CD8-positive, alpha-beta memory T cell (primary cell): Measurements from ENCODE around the gene PPHLN1. TPM values are rescaled to one million over a fixed set of nuclear protein-coding genes. Genes with fewer than 3 reads are reported as not detected.
A peak's percentile ranks its signal among the peaks of the same experiment; 100 is the strongest.

Experiments
- CTCF ChIA-PET: fragments of 350-600 bp; sonication (Branson Sonifier 250); formaldehyde crosslinking; loops from one replicate; lab custom pipeline; 2021; ENCODE audit warnings: antibody characterized with exemption; lab: Charles Lee
- POLR2A ChIA-PET: fragments of 350-600 bp; sonication (Branson Sonifier 250); formaldehyde crosslinking; loops from one replicate; lab custom pipeline; 2021; ENCODE audit warnings: antibody characterized with exemption; lab: Charles Lee
- DNase-seq, 5 donors: peaks; one replicate each; pipeline versions ENCODE4 v3.0.0 to v3.0.0-alpha.2; 2020 to 2022; ENCODE audit warnings: mixed read lengths in 1 of 5
- H3K27ac ChIP-seq: one replicate; pipeline ENCODE4 v1.7.0; 2013; ENCODE audit warnings: low read depth, mild to moderate bottlenecking, low read length, moderate library complexity
- H3K27me3 ChIP-seq: 2 replicates; pipeline ENCODE4 v1.7.0; 2013; ENCODE audit warnings: low read length, mild to moderate bottlenecking; ENCODE audit not compliant: insufficient read depth, poor library complexity, severe bottlenecking
- H3K36me3 ChIP-seq: 2 replicates; pipeline ENCODE4 v1.7.0; 2013; ENCODE audit warnings: mild to moderate bottlenecking, low read length, moderate library complexity; ENCODE audit not compliant: insufficient read depth
- H3K4me1 ChIP-seq: 2 replicates; pipeline ENCODE4 v1.7.0; 2013; ENCODE audit warnings: mild to moderate bottlenecking, low read length, moderate library complexity; ENCODE audit not compliant: insufficient read depth
- H3K4me3 ChIP-seq: 2 replicates; pipeline ENCODE4 v1.7.0; 2013; ENCODE audit warnings: mild to moderate bottlenecking, low read length
- H3K9me3 ChIP-seq: 2 replicates; pipeline ENCODE4 v1.7.0; 2013; ENCODE audit warnings: mild to moderate bottlenecking, low read length
- H3K27ac Mint-ChIP-seq, 8 donors: one replicate each; pipeline ENCODE4 v1.8.0; 2020 to 2021; ENCODE audit warnings: mixed read lengths in 8 of 8, mild to moderate bottlenecking in 6 of 8, inconsistent platforms in 3 of 8, moderate library complexity in 3 of 8
- H3K27me3 Mint-ChIP-seq, 2 donors: one replicate each; pipeline ENCODE4 v1.8.0; 2020 to 2021; ENCODE audit warnings: mixed read lengths in 2 of 2, mild to moderate bottlenecking in 1 of 2, moderate library complexity in 1 of 2
- H3K36me3 Mint-ChIP-seq, 3 donors: one replicate each; pipeline ENCODE4 v1.8.0; 2020 to 2021; ENCODE audit warnings: mixed read lengths in 3 of 3, inconsistent platforms in 1 of 3, mild to moderate bottlenecking in 1 of 3
- H3K4me1 Mint-ChIP-seq, 3 donors: one replicate each; pipeline ENCODE4 v1.8.0; 2020 to 2021; ENCODE audit warnings: mixed read lengths in 3 of 3, inconsistent platforms in 1 of 3, mild to moderate bottlenecking in 1 of 3
- H3K4me3 Mint-ChIP-seq, 7 donors: one replicate each; pipeline ENCODE4 v1.8.0; 2020 to 2021; ENCODE audit warnings: mixed read lengths in 7 of 7, mild to moderate bottlenecking in 6 of 7, moderate library complexity in 4 of 7, inconsistent platforms in 2 of 7
- H3K9me3 Mint-ChIP-seq, 5 donors: one replicate each; pipeline ENCODE4 v1.8.0; 2020 to 2022; ENCODE audit warnings: mixed read lengths in 5 of 5, mild to moderate bottlenecking in 3 of 5, moderate library complexity in 2 of 5, inconsistent platforms in 1 of 5
- polyA plus RNA-seq: library from polyadenylated mRNA; unstranded; fragments of 300-500 nt; fragmentation: Illumina TruSeq; gene quantifications from one replicate; pipeline ENCODE4 v1.2.3, GENCODE V29; 2021
- total RNA-seq, 2 experiments: library from RNA; stranded (reverse); gene quantifications; one replicate each; pipeline ENCODE4 v1.2.3, GENCODE V29; 2021

The PPHLN1 gene
- total and polyA plus RNA-seq, 3 experiments from 2014 or later: 75.8 to 151 (median 76.3) TPM

DNA sequence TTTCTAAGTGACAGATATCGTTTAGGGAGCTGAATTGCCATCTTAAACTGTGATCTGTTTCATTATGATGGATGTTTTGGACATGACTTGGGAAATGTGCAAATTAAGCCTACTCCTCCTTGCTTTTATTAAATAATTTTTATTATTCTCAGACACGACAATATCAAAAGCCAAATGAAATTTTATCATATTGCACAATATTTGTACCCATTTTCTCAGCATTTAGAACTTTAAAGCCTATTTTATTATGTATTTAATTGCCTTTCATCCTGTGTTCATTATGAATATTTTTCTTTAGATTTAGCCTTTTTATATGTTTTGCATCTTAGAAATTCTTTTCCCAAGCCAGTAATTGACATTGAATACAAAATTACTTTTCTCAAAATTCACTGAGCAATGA, 102.9 kb downstream of the PPHLN1 start:
- Mint-ChIP-seq H3K36me3 (peaks cover 16 to 62% (median 44%) of the 10 kb centered on the region in 3 donors), H3K4me1 (peaks cover 12 to 34% (median 15%) of the 10 kb centered on the region in 3 donors), H3K9me3 (no peaks in the 10 kb centered on the region), H3K4me3 (no peak overlapping the region), H3K27me3 (no peaks in the 10 kb centered on the region), H3K27ac (no peak overlapping the region)
- Histone ChIP-seq H3K4me3 (no peak overlapping the region), H3K27me3 (no peaks in the 10 kb centered on the region), H3K27ac (no peak overlapping the region), H3K9me3 (no peaks in the 10 kb centered on the region), H3K36me3 (peaks cover 7% of the 10 kb centered on the region), H3K4me1 (no peaks in the 10 kb centered on the region)
- ChIA-PET CTCF (no interaction called here), POLR2A (no interaction called here)
- DNase-seq: no peak

DNA sequence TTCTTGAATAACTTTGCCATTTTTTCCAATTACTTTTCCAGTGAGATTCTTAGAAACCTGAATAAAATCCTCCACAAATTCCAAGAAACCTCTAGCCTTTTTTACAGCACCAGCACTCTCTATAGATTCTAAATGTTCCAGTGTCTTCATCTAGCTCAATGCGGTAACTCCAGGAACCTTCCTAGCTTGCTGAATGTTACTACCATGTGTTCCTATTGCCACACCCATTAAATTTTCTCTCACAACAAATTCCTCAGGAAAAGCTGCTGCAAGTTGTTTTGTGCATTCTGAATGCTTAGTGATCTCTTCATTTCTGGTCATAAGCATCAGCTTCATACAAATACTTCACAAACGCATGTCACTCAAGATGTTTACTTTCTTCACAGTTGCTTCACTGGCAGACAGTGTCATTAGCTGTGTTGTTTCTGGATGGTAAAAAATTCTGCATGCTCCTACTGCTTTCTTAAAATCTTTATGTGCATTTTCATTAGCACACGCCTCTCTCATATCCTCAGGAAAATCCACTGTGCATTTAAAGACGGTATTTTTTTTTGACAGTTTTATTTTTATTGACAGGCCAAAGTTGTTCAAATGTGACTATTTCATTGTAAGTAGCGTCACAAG, 106.7 kb downstream of the PPHLN1 start:
- Histone ChIP-seq H3K36me3 (peaks cover 7% of the 10 kb centered on the region), H3K27me3 (no peaks in the 10 kb centered on the region), H3K9me3 (no peaks in the 10 kb centered on the region), H3K27ac (no peak overlapping the region), H3K4me3 (no peak overlapping the region), H3K4me1 (no peaks in the 10 kb centered on the region)
- H3K4me3 Mint-ChIP-seq: no peak overlapping the region
- no peak for DNase-seq
- CTCF ChIA-PET: no interaction called here
- H3K9me3 Mint-ChIP-seq: no peaks in the 10 kb centered on the region
- POLR2A ChIA-PET: no interaction called here
- H3K4me1 Mint-ChIP-seq: peaks cover 6 to 25% (median 11%) of the 10 kb centered on the region in 3 donors
- peak overlapping the region in 1 of 8 donors; percentile 38 for H3K27ac Mint-ChIP-seq
- no peaks in the 10 kb centered on the region for H3K27me3 Mint-ChIP-seq
- peaks cover 6 to 59% (median 37%) of the 10 kb centered on the region in 3 donors for H3K36me3 Mint-ChIP-seq

DNA sequence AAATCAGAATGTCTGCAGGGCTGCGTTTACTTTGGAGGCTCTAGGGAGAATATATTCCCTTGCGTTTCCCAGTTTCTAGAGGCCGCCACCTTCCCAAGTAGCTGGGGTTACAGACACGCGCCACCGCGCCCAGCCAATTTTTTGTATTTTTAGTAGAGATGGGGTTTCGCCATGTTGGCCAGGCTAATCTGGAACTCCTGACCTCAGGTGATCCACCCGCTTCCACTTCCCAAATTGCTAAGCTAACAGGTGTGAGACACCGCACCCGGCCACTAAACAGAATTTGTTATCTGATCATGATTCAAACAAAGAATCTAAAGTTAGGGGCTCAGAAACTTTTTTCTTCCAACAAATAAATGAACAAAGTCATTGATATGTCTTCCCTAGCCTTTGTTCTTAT, 114.6 kb downstream of the PPHLN1 start:
- H3K36me3 Mint-ChIP-seq: peaks cover 45 to 74% (median 53%) of the 10 kb centered on the region in 3 donors
- no peaks in the 10 kb centered on the region for H3K27me3 Mint-ChIP-seq
- no peak overlapping the region for H3K4me3 Mint-ChIP-seq
- Histone ChIP-seq H3K36me3 (peaks cover 28% of the 10 kb centered on the region), H3K9me3 (no peaks in the 10 kb centered on the region), H3K27me3 (no peaks in the 10 kb centered on the region), H3K4me3 (no peak overlapping the region), H3K4me1 (no peaks in the 10 kb centered on the region), H3K27ac (no peak overlapping the region)
- peak overlapping the region in 1 of 8 donors; percentile 6 for H3K27ac Mint-ChIP-seq
- ChIA-PET POLR2A (no interaction called here), CTCF (no interaction called here)
- peaks cover 4 to 11% (median 9%) of the 10 kb centered on the region in 3 donors for H3K4me1 Mint-ChIP-seq
- no peak for DNase-seq
- H3K9me3 Mint-ChIP-seq: peaks cover 0 to 13% (median 7%) of the 10 kb centered on the region in 5 donors

GRCh38 chr12:42442311-42442759, 116.4 kb downstream of the PPHLN1 start:
- Histone ChIP-seq H3K4me1 (no peaks in the 10 kb centered on the region), H3K36me3 (peaks cover 28% of the 10 kb centered on the region), H3K4me3 (no peak overlapping the region), H3K27ac (peak overlapping the region; percentile 40), H3K27me3 (no peaks in the 10 kb centered on the region), H3K9me3 (no peaks in the 10 kb centered on the region)
- no peak overlapping the region for H3K27ac Mint-ChIP-seq
- peaks cover 0 to 13% (median 7%) of the 10 kb centered on the region in 5 donors for H3K9me3 Mint-ChIP-seq
- H3K27me3 Mint-ChIP-seq: no peaks in the 10 kb centered on the region
- H3K4me3 Mint-ChIP-seq: no peak overlapping the region
- no peak for DNase-seq
- ChIA-PET CTCF (no interaction called here), POLR2A (no interaction called here)
- peaks cover 49 to 80% (median 53%) of the 10 kb centered on the region in 3 donors for H3K36me3 Mint-ChIP-seq
- peaks cover 0 to 6% (median 2%) of the 10 kb centered on the region in 3 donors for H3K4me1 Mint-ChIP-seq

DNA sequence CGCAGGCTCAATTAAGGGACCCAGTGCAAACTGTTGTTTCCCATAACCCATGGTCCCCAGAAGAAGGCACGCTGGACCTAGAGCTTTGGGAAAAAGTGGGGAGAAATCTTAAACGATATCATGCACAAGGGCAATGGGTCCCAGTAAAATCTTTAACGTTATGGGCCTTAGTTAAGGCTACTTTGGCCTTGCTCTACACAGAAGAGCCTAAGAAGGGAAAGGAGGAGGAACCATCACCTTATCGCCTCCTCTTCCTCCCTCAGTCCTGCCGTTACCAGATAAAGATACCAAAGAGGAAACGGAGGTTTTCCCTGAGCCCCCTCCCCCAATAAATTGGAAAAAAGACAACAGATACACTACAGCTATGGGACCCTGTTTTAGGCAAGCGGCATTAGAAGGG, 116.9 kb downstream of the PPHLN1 start:
- no peak for DNase-seq
- Mint-ChIP-seq H3K4me1 (peaks cover 0 to 6% (median 0%) of the 10 kb centered on the region in 3 donors), H3K27me3 (no peaks in the 10 kb centered on the region), H3K9me3 (peaks cover 0 to 13% (median 7%) of the 10 kb centered on the region in 5 donors), H3K4me3 (no peak overlapping the region), H3K36me3 (peaks cover 50 to 83% (median 53%) of the 10 kb centered on the region in 3 donors), H3K27ac (no peak overlapping the region)
- H3K9me3 ChIP-seq: no peaks in the 10 kb centered on the region
- ChIA-PET CTCF (no interaction called here), POLR2A (no interaction called here)
- H3K4me1 ChIP-seq: no peaks in the 10 kb centered on the region
- no peak overlapping the region for H3K4me3 ChIP-seq
- H3K27ac ChIP-seq: peak overlapping the region; percentile 45
- peaks cover 28% of the 10 kb centered on the region for H3K36me3 ChIP-seq
- H3K27me3 ChIP-seq: no peaks in the 10 kb centered on the region

DNA sequence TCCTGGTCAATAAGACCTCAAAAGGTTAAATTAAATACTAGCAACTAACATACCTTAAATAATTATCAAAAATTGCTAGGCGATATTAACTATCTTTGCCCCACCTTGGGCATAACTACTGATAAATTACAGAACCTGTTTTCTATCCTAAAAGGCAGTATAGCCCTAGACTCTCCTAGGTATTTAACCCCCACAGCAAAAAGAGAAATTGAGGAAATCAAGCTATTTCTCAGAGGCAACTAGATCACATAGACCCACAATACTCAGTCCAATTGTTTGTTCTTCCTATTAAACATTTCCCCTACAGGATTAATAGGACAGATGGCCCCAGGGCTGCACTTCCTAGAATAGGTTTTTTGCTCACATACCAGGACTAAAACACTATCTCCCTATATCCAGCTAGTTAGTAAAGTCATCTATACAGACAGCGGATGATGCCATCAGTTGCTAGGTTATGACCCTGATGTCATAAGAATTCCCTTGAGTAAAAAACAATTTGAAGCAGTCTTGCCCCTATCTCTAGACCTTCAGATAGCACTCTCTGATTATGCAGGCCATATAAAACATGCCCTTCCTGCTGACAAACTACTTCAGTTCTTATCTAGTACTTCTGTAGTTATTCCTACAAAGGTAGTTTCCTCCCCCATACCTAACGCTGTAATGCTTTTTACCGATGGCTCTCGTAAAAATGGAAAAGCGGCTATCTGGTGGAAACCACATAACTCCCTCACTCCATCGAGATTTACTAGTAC, 118.4 kb downstream of the PPHLN1 start:
- no peaks in the 10 kb centered on the region for H3K9me3 ChIP-seq
- no peak overlapping the region for H3K4me3 ChIP-seq
- H3K27ac ChIP-seq: no peak overlapping the region
- no peak overlapping the region for H3K4me3 Mint-ChIP-seq
- H3K27ac Mint-ChIP-seq: peak overlapping the region in 1 of 8 donors; percentile 14
- ChIA-PET POLR2A (no interaction called here), CTCF (no interaction called here)
- peaks cover 0 to 1% (median 0%) of the 10 kb centered on the region in 3 donors for H3K4me1 Mint-ChIP-seq
- H3K4me1 ChIP-seq: no peaks in the 10 kb centered on the region
- no peaks in the 10 kb centered on the region for H3K27me3 ChIP-seq
- no peak for DNase-seq
- peaks cover 52 to 89% (median 58%) of the 10 kb centered on the region in 3 donors for H3K36me3 Mint-ChIP-seq
- peaks cover 0 to under 1% of the 10 kb centered on the region in 2 donors for H3K27me3 Mint-ChIP-seq
- H3K36me3 ChIP-seq: peaks cover 28% of the 10 kb centered on the region
- H3K9me3 Mint-ChIP-seq: peaks cover 0 to 13% (median 7%) of the 10 kb centered on the region in 5 donors

DNA sequence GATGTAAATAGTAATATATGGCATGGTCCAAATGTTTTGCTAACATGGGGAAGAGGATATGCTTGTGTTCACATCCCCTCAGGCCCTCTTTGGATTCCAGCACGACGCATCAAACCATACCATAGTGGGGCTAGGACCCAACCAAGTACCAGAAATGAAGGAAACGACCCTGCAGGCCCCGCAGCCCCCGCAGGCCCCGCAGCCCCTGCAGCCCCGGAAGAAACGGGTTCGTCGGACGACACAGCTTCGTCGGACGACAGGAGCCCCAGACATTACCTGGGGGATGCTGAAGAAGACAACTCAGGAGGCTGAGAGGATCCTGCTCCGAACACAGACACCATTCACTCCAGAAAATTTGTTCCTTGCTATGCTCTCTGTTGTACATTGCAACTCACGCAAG, 119.9 kb downstream of the PPHLN1 start:
- peak overlapping the region in 1 of 8 donors; percentile 91 for H3K27ac Mint-ChIP-seq
- no peaks in the 10 kb centered on the region for H3K4me1 Mint-ChIP-seq
- H3K27me3 ChIP-seq: no peaks in the 10 kb centered on the region
- peaks cover 25% of the 10 kb centered on the region for H3K36me3 ChIP-seq
- POLR2A ChIA-PET: no interaction called here
- H3K27ac ChIP-seq: no peak overlapping the region
- peaks cover 46 to 88% (median 56%) of the 10 kb centered on the region in 3 donors for H3K36me3 Mint-ChIP-seq
- CTCF ChIA-PET: no interaction called here
- H3K9me3 ChIP-seq: no peaks in the 10 kb centered on the region
- H3K27me3 Mint-ChIP-seq: peaks cover 0 to 1% of the 10 kb centered on the region in 2 donors
- no peak overlapping the region for H3K4me3 Mint-ChIP-seq
- no peaks in the 10 kb centered on the region for H3K4me1 ChIP-seq
- DNase-seq: no peak
- H3K4me3 ChIP-seq: no peak overlapping the region
- H3K9me3 Mint-ChIP-seq: peaks cover 0 to 13% (median 7%) of the 10 kb centered on the region in 5 donors

GRCh38 chr12:42446761-42447160, 120.8 kb downstream of the PPHLN1 start:
- no peak for DNase-seq
- ChIA-PET POLR2A (no interaction called here), CTCF (no interaction called here)
- Histone ChIP-seq H3K4me3 (no peak overlapping the region), H3K36me3 (peaks cover 20% of the 10 kb centered on the region), H3K27me3 (no peaks in the 10 kb centered on the region), H3K9me3 (no peaks in the 10 kb centered on the region), H3K27ac (no peak overlapping the region), H3K4me1 (no peaks in the 10 kb centered on the region)
- peaks cover 0 to 13% (median 7%) of the 10 kb centered on the region in 5 donors for H3K9me3 Mint-ChIP-seq
- peak overlapping the region in 2 of 8 donors; percentile 51 to 66 for H3K27ac Mint-ChIP-seq
- H3K36me3 Mint-ChIP-seq: peaks cover 39 to 83% (median 50%) of the 10 kb centered on the region in 3 donors
- peaks cover 0 to 1% of the 10 kb centered on the region in 2 donors for H3K27me3 Mint-ChIP-seq
- no peak overlapping the region for H3K4me3 Mint-ChIP-seq
- no peaks in the 10 kb centered on the region for H3K4me1 Mint-ChIP-seq
